ENCODE measurements around the gene ENOPH1.

DNA sequence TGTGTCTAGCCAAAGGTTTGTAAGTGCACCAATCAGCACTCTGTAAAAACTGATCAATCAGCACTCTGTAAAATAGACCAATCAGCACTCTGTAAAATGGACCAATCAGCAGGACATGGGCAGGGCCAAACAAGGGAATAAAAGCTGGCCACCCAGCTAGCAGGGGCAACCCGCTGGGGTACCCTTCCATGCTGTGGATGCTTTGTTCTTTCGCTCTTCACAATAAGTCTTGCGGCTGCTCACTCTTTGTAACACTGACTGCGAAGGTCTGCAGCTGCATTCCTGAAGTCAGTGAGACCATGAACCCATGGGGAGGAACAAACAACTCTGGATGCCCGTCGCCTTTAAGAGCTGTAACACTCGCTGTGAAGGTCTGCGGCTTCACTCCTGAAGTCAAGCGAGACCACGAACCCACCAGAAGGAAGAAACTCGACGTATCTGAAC lies 14.4 kb upstream of the ENOPH1 start:
- TF ChIP-seq, protein P1, sequence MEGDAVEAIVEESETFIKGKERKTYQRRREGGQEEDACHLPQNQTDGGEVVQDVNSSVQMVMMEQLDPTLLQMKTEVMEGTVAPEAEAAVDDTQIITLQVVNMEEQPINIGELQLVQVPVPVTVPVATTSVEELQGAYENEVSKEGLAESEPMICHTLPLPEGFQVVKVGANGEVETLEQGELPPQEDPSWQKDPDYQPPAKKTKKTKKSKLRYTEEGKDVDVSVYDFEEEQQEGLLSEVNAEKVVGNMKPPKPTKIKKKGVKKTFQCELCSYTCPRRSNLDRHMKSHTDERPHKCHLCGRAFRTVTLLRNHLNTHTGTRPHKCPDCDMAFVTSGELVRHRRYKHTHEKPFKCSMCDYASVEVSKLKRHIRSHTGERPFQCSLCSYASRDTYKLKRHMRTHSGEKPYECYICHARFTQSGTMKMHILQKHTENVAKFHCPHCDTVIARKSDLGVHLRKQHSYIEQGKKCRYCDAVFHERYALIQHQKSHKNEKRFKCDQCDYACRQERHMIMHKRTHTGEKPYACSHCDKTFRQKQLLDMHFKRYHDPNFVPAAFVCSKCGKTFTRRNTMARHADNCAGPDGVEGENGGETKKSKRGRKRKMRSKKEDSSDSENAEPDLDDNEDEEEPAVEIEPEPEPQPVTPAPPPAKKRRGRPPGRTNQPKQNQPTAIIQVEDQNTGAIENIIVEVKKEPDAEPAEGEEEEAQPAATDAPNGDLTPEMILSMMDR (IDR thresholded peaks at IDR 0.05; ENCODE audit: insufficient read depth, low read length, poor library complexity, severe bottlenecking) = no peak
- no peak for TF ChIP-seq EZH2phosphoT487 (conservative IDR thresholded peaks at IDR 0.05; ENCODE audit: low read length)

Measured in SU-DHL-6 (cell line).